Retinal pigment epithelial cell (primary cell): ENCODE measurements around the gene ARHGEF3.

ENCODE experiments used
- DNase-seq: peaks from one replicate; pipeline ENCODE4 v3.0.0-alpha.2; 2010; ENCODE audit warnings: low read depth
- H3K4me3 ChIP-seq: 2 replicates; pipeline ENCODE4 v1.5.1; 2011; ENCODE audit warnings: mild to moderate bottlenecking, low read length, control low read depth, moderate library complexity
- CTCF ChIP-seq: conservative IDR thresholded peaks from 2 replicates; pipeline ENCODE4 v1.5.1; 2011; ENCODE audit warnings: low read depth, low read length, control low read depth, inconsistent platforms

ARHGEF3 gene

DNA sequence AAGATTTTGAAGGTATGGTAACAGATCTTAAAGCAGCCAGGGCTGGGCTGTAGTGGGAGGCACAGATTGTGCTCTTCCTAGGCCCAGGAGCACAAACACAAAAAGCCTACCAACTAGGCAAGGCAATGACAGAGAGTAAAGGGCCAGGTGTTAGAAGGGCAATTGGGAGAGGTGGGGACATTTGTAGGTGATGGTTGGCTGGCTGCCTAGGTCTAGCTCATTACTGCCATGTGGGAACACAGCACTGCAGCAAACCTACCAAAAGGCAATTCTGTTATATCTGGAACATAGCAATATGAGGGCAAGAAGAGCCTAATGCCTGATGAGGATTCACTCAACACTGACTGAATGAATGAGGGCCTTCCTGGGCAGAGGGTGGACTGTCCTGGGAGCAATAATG, 30.4 kb downstream of the ARHGEF3 start:
- no peak for TF ChIP-seq CTCF
- DNase-seq, result no peak
- no peak overlapping the region for H3K4me3 ChIP-seq

DNA sequence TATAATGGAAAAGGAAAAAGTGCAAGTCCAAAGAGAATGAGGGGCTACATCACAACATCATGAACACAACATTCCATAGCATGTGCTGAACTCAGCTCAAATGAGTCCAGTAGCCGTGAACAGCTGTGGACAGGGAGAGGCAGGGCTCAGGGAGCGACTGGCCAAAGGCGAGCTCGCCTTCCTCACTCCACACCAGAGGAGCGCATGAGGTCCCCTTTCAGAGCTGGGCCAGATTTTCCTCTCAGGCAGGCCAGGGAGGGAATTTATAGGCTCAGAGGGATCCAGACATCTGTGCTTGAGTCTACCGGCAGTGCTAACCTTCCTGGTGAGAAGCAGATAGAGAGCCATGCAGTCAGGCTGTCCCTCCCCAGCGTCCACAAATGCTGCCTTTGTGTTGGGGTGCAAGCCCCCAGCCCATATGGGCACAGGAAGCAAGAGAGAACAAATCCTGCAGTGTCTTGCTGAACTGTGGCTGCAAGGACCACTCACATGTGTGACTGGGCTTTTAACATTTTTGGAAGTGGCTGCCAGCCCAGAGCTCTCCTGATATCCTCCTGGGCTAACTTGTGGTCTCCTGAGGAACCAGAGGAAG, 32.5 kb downstream of the ARHGEF3 start:
- DNase-seq, result no peak
- TF ChIP-seq CTCF, result no peak
- no peak overlapping the region for H3K4me3 ChIP-seq

DNA sequence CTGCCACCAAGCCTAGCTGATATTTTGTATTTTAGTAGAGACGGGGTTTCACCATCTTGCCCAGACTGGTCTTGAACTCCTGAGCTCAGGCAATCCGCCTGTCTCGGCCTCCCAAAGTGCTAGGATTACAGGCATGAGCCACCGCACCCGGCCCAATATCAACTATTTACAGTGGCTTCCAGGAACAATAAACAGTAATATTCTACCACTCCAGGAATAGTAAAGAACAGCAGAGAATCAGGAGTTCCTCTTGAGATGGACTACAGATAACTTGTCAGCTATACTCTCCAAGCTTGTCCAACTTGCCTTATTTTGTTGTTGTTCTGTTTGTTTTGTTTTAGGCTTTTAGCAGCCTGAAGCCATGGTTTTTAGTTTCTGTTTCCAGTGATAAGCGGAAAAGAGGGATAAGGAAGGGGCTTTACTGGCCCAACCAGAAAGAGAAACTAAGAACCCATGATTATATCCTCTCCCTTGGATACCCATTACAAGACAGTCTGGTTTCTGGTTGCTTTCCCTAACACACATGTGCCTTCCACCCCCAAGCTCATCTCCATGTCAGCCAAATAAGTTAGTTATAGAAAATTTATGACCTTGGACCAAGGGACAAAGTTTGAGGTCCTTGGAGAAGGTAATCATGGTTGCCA, 36.7 kb downstream of the ARHGEF3 start:
- no peak for TF ChIP-seq CTCF
- no peak for DNase-seq
- H3K4me3 ChIP-seq, result no peak overlapping the region

GRCh38 chr3:56764184-56764583, 37.6 kb downstream of the ARHGEF3 start:
- no peak overlapping the region for H3K4me3 ChIP-seq
- TF ChIP-seq CTCF, result no peak
- no peak for DNase-seq

GRCh38 chr3:56763233-56763632, 38.5 kb downstream of the ARHGEF3 start:
- DNase-seq, result no peak
- H3K4me3 ChIP-seq, result no peak overlapping the region
- no peak for TF ChIP-seq CTCF

GRCh38 chr3:56762718-56763117, 39.0 kb downstream of the ARHGEF3 start:
- DNase-seq, result no peak
- no peak for TF ChIP-seq CTCF
- H3K4me3 ChIP-seq, result no peak overlapping the region
